Measurements from ENCODE around the gene FOXP1.

- TF ChIP-seq, protein P1, sequence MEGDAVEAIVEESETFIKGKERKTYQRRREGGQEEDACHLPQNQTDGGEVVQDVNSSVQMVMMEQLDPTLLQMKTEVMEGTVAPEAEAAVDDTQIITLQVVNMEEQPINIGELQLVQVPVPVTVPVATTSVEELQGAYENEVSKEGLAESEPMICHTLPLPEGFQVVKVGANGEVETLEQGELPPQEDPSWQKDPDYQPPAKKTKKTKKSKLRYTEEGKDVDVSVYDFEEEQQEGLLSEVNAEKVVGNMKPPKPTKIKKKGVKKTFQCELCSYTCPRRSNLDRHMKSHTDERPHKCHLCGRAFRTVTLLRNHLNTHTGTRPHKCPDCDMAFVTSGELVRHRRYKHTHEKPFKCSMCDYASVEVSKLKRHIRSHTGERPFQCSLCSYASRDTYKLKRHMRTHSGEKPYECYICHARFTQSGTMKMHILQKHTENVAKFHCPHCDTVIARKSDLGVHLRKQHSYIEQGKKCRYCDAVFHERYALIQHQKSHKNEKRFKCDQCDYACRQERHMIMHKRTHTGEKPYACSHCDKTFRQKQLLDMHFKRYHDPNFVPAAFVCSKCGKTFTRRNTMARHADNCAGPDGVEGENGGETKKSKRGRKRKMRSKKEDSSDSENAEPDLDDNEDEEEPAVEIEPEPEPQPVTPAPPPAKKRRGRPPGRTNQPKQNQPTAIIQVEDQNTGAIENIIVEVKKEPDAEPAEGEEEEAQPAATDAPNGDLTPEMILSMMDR (IDR thresholded peaks at IDR 0.05; ENCODE audit: insufficient read depth, low read length, poor library complexity, severe bottlenecking) = no peak
- no peak for TF ChIP-seq EZH2phosphoT487 (conservative IDR thresholded peaks at IDR 0.05; ENCODE audit: low read length)
Observed at GRCh38 chr3:71074423-71074822, 509.1 kb downstream of the FOXP1 start.

All from SU-DHL-6 (cell line).